Fibroblast of mammary gland (primary cell): ENCODE data around the gene IGSF3.

Experiments used
- DNase-seq: peaks from one replicate; pipeline ENCODE4 v3.0.0-alpha.2; 2010; ENCODE audit warnings: low read depth
- H3K4me3 ChIP-seq: 2 replicates; pipeline ENCODE4 v1.5.1; 2011; ENCODE audit warnings: low read depth, mild to moderate bottlenecking, low read length, moderate library complexity; ENCODE audit not compliant: control insufficient read depth
- TF ChIP-seq, protein P1 (sequence below): conservative IDR thresholded peaks from 2 replicates; pipeline ENCODE4 v1.5.1; 2011; ENCODE audit warnings: low read depth, low read length, inconsistent platforms; ENCODE audit not compliant: control insufficient read depth, insufficient read depth

Gene IGSF3

DNA sequence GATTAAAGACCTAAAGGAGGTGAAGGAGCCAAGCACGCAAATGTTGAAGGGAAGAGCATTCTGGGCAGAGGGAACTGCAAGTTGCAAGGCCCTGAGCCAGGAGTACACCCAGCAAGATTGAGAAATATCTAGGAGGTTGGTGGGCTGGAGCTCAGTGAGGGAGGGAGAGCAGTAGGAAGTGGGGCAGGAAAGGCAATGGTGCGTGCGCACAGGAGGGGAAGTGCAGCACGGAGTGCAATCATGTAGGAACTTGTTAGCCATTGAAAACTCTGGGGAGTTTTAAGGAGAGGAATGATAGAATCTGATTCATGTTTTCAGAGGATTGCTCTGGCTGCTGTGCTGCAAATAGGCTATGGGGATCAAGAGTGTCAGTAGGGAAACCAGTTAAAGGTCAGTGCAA, 13.2 kb upstream of the IGSF3 start:
- no peak for DNase-seq
- TF ChIP-seq, protein P1, sequence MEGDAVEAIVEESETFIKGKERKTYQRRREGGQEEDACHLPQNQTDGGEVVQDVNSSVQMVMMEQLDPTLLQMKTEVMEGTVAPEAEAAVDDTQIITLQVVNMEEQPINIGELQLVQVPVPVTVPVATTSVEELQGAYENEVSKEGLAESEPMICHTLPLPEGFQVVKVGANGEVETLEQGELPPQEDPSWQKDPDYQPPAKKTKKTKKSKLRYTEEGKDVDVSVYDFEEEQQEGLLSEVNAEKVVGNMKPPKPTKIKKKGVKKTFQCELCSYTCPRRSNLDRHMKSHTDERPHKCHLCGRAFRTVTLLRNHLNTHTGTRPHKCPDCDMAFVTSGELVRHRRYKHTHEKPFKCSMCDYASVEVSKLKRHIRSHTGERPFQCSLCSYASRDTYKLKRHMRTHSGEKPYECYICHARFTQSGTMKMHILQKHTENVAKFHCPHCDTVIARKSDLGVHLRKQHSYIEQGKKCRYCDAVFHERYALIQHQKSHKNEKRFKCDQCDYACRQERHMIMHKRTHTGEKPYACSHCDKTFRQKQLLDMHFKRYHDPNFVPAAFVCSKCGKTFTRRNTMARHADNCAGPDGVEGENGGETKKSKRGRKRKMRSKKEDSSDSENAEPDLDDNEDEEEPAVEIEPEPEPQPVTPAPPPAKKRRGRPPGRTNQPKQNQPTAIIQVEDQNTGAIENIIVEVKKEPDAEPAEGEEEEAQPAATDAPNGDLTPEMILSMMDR = no peak
- no peak overlapping the region for H3K4me3 ChIP-seq

DNA sequence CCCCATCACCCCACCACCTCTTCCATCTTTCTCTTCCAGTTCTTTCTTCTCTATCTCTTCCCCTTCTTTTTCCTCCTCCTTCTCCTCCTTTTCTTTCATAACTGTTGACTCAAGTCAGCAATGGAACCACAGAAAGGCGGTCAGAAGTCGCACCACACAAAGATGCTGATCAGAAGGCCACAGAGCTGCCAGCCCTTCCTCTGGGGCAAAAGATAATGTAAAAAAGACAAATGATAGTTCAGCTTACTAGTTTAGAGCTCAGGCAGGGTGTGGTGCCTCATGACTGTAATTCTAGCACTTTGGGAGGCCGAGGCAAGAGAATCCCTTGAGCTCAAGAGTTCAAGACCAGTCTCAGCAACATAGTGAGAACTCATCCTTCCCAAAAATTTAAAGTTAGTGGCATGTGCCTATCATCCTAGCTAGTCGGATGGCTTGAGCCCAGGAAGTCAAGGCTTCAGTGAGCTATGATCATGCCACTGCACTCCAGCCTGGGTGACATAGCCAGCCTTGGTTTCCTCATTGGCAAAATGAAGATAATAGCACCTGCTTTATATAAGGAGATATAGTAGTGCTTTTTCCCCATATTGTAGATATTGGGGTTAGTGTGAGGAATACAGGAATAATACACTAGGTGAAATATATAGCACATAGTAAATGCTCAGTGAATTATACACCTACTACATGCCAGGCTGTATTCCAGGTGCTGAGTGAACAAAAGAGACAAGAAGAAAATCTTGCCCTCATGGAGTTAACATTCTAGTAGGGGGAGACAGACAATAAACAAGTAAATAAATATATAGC, 12.5 kb upstream of the IGSF3 start:
- TF ChIP-seq, protein P1 = no peak
- H3K4me3 ChIP-seq = no peak overlapping the region
- DNase-seq = no peak

DNA sequence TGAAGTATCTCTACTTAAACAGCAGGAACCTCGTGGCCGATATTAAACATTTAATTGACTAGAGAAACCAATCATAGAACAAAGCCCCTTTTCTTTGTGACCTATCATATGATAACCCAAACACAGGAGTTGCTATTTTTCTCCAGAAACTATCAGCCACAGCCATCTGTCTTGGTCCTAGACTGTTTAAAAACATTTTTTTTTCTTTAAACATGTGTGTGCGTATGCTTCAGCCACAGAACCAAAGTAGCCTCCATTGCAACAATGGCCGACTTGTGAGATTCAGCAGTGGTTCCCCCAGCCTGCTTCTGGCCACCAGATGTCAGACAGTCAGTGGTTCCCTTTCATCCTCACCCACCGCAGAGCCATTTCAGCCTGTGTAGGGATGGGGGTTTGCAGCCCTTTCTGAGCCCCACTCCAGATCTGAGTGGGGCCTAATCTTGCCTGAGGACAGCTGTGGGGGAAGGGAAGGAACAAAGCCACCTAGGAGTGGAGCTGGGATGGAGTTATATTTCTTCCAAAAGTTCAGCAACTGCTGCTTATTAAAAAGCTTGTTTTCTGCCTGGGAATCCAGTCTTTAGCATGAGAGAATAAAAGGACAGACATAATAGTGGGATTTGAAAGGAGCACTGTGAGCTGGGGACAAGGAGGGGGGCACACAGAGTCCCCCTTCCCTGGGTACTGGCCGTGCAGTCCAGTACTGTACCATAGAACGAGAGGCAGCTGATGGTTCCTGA, 11.7 kb upstream of the IGSF3 start:
- no peak for DNase-seq

DNA sequence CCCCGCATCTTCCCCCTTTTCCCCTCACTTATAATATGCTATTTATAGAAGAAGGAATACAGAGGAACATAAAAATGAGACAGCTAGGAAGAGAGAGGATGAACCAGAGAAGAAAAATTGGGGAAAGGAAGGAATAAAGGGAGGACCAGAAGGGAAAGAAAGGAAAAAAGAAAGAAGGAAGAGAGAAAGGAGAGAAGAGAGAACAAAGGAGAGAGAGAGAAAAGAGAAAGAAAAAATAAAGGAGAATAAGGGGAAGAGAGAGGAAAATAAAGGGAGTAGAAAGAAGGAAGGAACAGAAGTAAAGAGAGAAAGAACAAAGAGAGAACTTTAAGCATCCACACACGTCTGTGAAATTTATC, 11.2 kb upstream of the IGSF3 start:
- TF ChIP-seq, protein P1 = no peak
- no peak overlapping the region for H3K4me3 ChIP-seq
- no peak for DNase-seq

More for the DNA sequence above, 11.7 kb upstream of the IGSF3 start:
- H3K4me3 ChIP-seq = no peak overlapping the region
- TF ChIP-seq, protein P1 = no peak

DNA sequence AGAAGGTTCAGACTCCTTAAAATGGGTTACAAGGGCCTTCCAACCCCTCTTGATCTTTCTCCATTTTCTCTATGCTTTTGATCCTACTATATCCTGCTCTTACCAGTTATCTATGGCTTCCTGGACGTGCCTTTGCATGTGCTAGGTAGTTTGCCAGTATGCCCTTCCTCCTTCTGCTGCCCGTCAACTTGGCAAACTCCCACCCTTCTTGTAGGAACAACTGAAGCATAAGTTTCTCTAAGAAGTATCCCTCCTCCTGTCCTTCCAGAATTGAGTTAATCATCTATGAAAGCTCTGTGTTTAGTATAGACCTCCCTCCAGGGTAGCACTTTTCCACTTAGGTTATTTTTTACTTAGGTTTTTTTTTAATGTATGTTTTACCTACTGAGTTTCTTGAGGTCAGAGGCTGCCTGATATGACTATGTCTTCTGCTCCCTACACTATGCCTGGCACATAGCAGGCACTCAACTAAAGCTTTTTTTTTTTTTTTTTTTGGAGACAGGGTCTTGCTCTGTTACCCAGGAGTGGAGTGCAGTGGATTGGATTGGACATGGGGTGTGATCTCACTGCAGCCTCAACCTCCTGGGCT, 10.0 kb upstream of the IGSF3 start:
- no peak overlapping the region for H3K4me3 ChIP-seq
- DNase-seq = no peak
- TF ChIP-seq, protein P1 = no peak

DNA sequence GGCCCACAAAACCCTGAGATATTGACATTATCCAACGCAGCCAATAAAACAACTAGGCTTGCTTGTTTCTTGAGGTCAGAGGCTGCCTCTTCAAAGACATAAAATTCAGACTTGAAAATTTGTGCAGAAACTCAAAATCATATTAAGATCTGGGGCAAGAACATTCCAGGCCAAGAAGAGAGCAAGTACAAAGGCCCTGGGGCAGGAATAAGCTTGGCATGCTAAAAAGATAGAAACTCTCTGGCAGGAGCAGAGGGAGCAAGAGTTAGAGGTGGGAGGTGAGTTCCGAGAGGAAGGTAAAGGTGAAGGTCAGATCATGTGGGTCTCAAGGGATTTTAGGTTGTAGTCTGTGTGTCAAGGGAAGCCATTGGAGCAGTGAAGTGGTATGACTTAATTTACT, 8.8 kb upstream of the IGSF3 start:
- TF ChIP-seq, protein P1 = no peak
- no peak overlapping the region for H3K4me3 ChIP-seq

More for the DNA sequence above, 8.8 kb upstream of the IGSF3 start:
- DNase-seq = no peak
